Colonic mucosa (tissue), 4 donors: ENCODE measurements around the gene SPTSSA. TPM values are rescaled to one million over a fixed set of nuclear protein-coding genes. Genes with fewer than 3 reads are reported as not detected.

Experiments used
- DNase-seq: peaks from one replicate; pipeline ENCODE4 v3.0.0-alpha.2; 2020
- H3K27ac ChIP-seq: fragments of 200-600 bp; one replicate; pipeline ENCODE4 v1.8.0; 2021
- H3K27me3 ChIP-seq: fragments of 200-600 bp; one replicate; pipeline ENCODE4 v1.8.0; 2021
- H3K36me3 ChIP-seq: fragments of 200-600 bp; one replicate; pipeline ENCODE4 v1.8.0; 2021
- H3K4me1 ChIP-seq: fragments of 200-600 bp; one replicate; pipeline ENCODE4 v1.8.0; 2021; ENCODE audit warnings: mild to moderate bottlenecking
- H3K4me3 ChIP-seq: fragments of 200-600 bp; one replicate; pipeline ENCODE4 v1.8.0; 2021
- H3K9ac ChIP-seq, 2 donors: one replicate each; pipeline ENCODE4 v1.7.0; 2013; ENCODE audit warnings: control low read depth in 2 of 2, low read depth in 2 of 2, low read length in 2 of 2
- H3K9me3 ChIP-seq: fragments of 200-600 bp; one replicate; pipeline ENCODE4 v1.8.0; 2021
- intact Hi-C: fragments of 100-400 bp; cut with DNase I; formaldehyde crosslinking; loops from one replicate; pipeline ENCODE4 v1.14.1; 2022
- total RNA-seq, 2 donors: library from RNA; stranded (reverse); fragmentation: NEBNext Ultra II Directional in 1 of 2; extraction: Animal tissue kit (Norgen Biotek cat#: 25700) in 1 of 2; gene quantifications; one replicate each; pipeline ENCODE4 v1.2.1, GENCODE V29; 2021
- TF ChIP-seq, protein P1 (sequence below): fragments of 200-600 bp; IDR thresholded peaks from one replicate; pipeline ENCODE4 v1.8.0; 2022; ENCODE audit warnings: antibody characterized with exemption, mild to moderate bottlenecking
- donor health status: healthy.
- donor health status: DM: no; HTN: no; CAD: no.
- donor health status: DM: no; HTN: no; CAD: no.

The SPTSSA gene
- total RNA-seq, 2 donors from 2014 or later: 35.3 to 60.9 TPM

DNA sequence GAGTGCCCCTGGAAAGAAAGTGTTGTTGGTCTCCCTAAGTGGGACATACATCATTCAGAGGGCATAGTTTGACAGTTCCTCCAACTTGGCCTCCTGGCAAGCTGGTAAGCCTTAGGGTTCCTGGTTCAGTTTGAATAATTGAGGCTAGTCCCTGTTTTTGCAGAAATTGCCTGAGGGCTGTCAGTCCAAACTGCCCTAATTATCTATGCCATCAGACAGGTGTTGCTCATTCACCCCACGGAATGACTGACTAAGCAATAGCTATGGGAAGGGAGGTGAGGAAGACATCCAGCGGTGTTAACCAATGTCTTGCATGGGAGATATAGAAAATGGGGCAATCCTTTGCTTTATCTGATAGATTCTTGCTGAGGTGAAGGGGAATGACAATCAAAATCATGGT lies 37.6 kb downstream of the SPTSSA start:
- intact Hi-C loops: no loop called here
- DNase-seq: no peak
- peaks cover 4% of the 10 kb centered on the region for H3K4me1 ChIP-seq
- H3K9me3 ChIP-seq: no peaks in the 10 kb centered on the region
- H3K4me3 ChIP-seq: no peak overlapping the region
- no peak overlapping the region for H3K9ac ChIP-seq
- no peak overlapping the region for H3K27ac ChIP-seq
- no peaks in the 10 kb centered on the region for H3K27me3 ChIP-seq
- TF ChIP-seq, protein P1, sequence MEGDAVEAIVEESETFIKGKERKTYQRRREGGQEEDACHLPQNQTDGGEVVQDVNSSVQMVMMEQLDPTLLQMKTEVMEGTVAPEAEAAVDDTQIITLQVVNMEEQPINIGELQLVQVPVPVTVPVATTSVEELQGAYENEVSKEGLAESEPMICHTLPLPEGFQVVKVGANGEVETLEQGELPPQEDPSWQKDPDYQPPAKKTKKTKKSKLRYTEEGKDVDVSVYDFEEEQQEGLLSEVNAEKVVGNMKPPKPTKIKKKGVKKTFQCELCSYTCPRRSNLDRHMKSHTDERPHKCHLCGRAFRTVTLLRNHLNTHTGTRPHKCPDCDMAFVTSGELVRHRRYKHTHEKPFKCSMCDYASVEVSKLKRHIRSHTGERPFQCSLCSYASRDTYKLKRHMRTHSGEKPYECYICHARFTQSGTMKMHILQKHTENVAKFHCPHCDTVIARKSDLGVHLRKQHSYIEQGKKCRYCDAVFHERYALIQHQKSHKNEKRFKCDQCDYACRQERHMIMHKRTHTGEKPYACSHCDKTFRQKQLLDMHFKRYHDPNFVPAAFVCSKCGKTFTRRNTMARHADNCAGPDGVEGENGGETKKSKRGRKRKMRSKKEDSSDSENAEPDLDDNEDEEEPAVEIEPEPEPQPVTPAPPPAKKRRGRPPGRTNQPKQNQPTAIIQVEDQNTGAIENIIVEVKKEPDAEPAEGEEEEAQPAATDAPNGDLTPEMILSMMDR: no peak
- no peaks in the 10 kb centered on the region for H3K36me3 ChIP-seq

DNA sequence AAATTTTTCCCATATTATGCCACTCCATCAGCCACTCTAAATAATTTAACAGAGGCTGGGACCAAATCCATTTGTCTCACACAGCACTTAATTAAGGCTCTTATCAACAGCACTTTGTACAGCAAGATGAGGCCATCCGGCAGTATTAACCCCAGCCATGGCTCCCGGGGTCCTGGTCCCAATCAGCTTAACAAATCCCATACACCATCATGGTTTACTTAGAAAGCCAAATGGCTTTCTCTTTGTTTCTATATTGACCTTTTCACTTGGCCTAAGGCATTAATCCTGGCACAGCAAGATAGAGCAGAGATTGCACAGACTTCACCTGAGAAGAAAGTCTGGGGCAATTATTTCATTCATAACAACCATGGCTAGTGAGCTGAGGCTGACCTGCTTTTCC lies 38.6 kb downstream of the SPTSSA start:
- H3K4me3 ChIP-seq: no peak overlapping the region
- no peaks in the 10 kb centered on the region for H3K9me3 ChIP-seq
- no peaks in the 10 kb centered on the region for H3K36me3 ChIP-seq
- H3K27me3 ChIP-seq: no peaks in the 10 kb centered on the region
- intact Hi-C loops: no loop called here
- TF ChIP-seq, protein P1: no peak
- no peak overlapping the region for H3K9ac ChIP-seq
- H3K27ac ChIP-seq: no peak overlapping the region
- DNase-seq: no peak
- H3K4me1 ChIP-seq: peaks cover 4% of the 10 kb centered on the region

DNA sequence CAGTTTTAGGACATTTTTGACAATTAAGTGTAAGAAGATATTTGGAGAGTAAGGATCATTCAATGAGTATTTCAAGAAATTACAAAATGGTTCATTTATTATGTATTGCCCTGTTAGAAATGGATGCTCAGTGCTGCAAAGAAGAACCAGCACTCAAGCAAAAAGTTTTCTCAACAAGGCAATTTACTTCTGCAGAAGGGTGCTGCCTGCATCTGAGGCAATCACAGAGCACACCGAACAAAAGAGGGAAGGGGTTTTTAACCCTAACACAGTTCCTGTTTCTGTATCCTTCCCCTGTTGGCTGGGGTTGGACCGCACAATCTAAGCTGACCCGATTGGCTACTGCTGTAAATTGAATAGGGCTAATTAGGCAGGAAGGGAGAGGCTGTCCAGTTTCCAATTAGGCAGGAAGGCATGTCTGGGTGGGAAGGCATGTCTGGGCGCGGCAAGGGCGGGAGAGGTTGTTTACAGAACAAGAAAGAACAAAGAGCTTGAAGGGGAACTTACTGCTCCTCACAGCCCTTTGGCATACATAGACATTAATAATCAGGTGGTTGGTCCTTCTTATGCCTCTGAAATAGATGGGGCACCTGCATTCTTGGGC lies 41.4 kb downstream of the SPTSSA start:
- H3K9ac ChIP-seq: no peak overlapping the region
- intact Hi-C loops: no loop called here
- H3K4me3 ChIP-seq: no peak overlapping the region
- no peaks in the 10 kb centered on the region for H3K27me3 ChIP-seq
- no peaks in the 10 kb centered on the region for H3K9me3 ChIP-seq
- no peak overlapping the region for H3K27ac ChIP-seq
- no peaks in the 10 kb centered on the region for H3K36me3 ChIP-seq
- no peak for DNase-seq
- TF ChIP-seq, protein P1: no peak
- no peaks in the 10 kb centered on the region for H3K4me1 ChIP-seq

DNA sequence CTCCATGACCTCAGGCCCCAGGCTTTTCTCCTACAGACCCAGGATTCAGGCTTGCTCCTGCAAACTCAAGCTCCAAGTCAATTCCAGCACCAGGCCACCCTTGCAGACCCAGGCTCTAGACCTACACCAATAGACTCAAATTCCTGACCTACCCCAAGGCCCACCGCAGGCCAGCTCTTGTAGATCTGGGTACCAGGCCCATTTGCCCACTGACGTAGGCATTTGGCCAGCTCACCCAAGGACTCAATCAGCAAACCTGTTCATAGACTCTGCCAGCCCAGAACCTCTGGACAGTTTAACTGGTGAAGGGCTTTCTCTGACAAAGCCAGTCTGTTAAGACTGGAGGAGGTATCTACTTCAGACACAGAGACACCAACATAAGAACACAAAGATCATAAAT lies 52.3 kb downstream of the SPTSSA start:
- Histone ChIP-seq H3K36me3 (no peaks in the 10 kb centered on the region), H3K27ac (no peak overlapping the region), H3K4me3 (no peak overlapping the region), H3K9ac (no peak overlapping the region), H3K4me1 (no peaks in the 10 kb centered on the region), H3K27me3 (no peaks in the 10 kb centered on the region), H3K9me3 (no peaks in the 10 kb centered on the region)
- TF ChIP-seq, protein P1: no peak
- no peak for DNase-seq
- intact Hi-C loops: no loop called here

DNA sequence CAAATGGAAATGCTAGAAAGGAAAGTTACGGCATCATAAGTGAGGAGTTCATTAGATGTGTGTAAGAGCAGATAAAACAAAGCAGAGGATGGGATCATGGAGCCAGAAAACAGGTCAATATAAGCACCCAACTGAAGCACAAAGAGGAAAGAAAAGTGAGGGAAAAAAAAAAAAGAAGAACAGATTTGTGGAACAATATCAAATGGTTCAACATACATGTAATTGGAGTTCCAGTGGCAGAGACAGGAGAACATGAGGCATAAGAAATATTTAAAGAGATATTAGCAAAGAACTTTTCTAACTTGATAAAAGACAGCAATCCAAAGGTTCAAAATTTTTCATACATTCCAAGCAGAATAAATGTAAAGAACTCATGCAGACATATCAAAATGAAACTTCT lies 54.1 kb downstream of the SPTSSA start:
- H3K27me3 ChIP-seq: no peaks in the 10 kb centered on the region
- H3K9me3 ChIP-seq: no peaks in the 10 kb centered on the region
- H3K27ac ChIP-seq: no peak overlapping the region
- TF ChIP-seq, protein P1: no peak
- no peak for DNase-seq
- H3K4me3 ChIP-seq: no peak overlapping the region
- no peak overlapping the region for H3K9ac ChIP-seq
- H3K4me1 ChIP-seq: no peaks in the 10 kb centered on the region
- intact Hi-C loops: no loop called here
- no peaks in the 10 kb centered on the region for H3K36me3 ChIP-seq
